GM18867 (cell line): ENCODE data around the gene RFPL3.
"Not testable (repeated sequence)": the region's sequence is repeated elsewhere in the genome, so short reads cannot be mapped to it uniquely, and the experiment has no call there.

Experiments
- ATAC-seq: cut with Tn5 transposase; IDR thresholded peaks from one replicate; pipeline ENCODE4 v1.9.1; 2021; ENCODE audit warnings: mild to moderate bottlenecking, moderate library complexity; ENCODE audit not compliant: unreplicated experiment

RFPL3 gene

DNA sequence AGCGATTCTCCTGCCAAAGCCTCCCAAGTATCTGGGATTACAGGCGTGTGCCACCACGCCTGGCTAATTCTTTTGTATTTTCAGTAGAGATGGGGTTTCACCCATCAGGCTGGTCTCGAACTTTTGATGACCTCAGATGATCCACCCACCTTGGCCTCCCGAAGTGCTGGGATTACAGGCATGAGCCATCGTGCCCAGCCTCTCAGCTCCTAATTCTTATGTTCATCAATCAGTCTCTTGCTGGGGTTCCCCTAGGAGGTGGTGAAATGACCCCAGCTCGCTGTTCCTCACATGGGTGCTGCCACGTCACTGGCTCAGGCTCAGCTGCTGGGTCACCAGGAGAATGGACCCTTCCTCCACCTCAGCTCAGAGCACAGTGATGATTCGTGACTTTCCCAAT lies at the start of gene RFPL3:
TSS of gene RFPL3 (plus strand) at position 301 of the 400 bp plus-strand sequence. CDS start 205 bp downstream, outside the sequence.
- ATAC-seq: not testable (repeated sequence)

DNA sequence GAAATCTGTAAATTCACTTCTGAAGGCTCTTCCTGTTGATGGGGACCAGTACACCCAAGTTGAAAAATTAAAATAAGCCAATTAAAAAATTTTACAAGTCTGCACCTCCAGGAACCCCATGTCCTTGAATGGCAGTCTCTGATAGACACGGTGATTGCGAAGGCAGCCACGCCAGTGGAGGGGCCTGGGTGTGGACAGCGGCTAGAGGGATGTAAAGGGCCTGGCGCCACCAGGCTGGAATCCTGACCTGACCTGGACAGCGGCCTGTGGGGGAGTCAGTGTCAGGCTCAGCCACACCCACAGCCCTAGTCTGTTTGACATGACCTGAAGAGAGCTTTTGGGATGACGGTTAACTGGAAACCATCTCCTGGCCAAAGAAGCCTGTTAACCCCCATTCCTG lies 49.5 kb upstream of the RFPL3 start:
- no peak for ATAC-seq

DNA sequence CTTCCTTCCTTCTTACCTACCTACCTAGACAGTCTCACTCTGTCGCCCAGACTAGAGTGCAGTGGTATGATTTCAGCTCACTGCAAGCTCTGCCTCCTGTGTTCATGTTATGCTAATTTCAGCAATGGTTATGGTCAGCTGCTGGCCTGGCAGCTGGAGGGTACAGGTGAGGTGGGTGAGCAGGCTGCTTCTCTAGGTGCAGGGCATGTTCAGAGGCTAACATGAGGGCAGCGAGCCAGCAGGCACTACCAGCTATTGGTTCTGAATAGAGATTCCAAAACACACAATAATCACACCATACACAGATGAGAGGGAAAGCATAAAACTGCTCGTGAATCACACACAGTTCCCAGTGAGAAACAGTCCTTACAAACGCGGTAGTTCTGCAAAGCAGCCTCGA lies 48.7 kb upstream of the RFPL3 start:
- no peak for ATAC-seq

DNA sequence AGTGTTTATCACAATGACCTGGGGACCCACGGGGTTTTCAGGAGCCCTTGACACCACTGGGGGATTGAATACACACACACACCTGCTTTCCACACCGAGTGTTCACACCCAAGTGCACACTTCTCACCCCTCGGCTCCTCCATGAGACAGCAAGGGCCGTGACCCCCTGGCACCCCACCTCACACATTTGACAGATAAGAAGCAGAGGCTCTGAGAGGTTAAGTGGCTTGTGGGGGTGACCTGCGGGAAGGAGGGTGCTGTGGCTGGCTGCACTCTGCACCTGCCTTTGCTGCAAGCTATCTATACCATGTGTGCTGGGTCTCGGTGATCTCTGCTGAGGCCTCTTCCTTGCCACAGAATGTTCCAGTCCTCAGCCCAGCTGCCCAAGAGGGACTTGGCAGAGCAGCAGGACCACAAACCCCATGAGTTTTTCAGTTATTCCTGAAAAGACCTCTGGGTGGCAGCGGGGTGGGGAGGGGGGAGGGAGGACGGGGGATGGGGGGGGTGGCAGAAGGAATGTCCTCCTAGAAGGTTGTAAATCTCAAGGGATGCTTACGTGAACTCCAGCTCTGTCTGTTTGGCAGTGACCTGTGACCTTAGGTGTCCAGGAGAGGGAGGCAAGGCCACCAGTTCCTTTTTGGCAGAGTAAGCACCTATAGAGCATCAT lies 47.9 kb upstream of the RFPL3 start:
- no peak for ATAC-seq

DNA sequence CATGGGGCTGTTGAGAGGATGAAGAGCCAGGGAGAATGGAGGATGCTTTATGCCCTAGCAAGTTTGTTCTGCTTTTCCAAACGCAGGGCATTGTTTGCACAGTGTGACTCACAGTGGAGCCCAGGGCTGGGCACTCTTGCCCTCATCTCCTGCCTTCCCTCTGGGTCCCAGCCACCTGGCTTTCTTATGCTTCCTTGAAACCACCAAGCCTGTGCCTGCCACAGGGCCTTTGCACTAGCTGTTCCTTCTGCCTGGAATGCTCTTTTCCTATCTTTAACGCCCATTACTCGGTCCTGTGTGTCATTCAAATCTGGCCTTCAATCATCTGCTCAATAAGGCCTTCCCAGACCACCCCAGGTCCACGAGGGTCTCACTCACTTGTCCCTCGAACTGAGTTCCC lies 46.9 kb upstream of the RFPL3 start:
- ATAC-seq: no peak

DNA sequence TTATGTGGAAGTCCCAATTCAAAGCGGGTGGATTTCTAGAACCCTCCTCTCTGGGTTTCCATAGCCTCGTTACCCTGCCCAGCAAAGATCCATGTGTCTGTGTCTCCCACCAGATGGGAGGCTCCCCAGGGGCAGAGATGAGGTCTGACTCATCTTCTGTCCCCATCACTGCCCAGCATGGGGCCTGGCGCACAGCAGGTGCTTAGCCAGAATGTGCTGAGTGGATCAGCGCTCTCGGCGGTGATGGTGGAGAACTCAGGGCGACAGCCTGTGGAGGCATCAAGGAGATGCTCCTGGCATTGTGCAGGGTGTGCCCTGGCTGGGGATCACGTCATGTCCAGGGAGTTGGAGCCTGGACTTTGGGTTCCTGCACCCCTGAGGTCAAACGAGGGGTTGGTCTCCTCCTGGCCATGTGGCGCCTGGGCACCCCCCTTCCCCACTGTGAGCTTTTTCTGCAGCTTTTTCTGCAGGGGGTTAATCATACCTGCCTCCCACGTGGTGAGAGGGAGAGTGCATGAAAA lies 46.1 kb upstream of the RFPL3 start:
- ATAC-seq: no peak

DNA sequence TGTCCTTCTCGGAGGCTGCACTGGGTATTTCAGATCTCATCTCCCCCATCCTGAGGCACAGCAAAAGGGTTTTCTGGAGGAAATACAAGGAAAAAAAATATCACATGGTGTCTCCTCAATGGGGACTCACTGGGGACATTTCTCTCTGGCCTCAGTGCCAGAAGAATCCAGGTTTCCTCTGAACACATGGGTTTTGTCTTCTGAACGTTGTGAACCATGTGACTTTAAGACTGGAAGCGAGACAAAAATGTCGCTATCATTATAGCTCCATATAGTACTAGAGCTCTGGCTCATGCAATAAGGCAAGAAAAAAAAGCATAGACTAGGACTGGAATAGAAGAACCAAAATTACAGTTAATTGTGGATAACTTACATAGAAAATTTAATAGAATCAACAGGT lies 44.9 kb upstream of the RFPL3 start:
- no peak for ATAC-seq

DNA sequence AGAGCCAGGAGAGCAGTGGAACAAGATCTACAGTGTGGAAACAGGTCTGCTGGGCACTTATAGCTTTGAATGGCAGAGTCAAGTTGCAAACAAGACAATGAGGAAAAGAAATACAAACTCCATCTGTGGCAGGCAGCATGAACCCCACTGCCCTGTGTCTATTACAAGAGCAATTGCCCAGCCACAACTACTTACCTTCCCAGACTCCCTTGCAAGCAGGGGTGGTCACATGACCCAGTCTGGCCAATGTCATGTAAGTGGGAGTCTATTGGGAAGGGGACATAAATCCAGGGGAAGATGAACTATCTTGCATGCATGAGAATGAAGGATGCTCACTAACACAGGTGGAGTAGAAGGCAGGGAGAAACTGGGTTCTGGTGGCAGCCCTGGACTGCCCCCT lies 44.1 kb upstream of the RFPL3 start:
- ATAC-seq: no peak

- ATAC-seq: no peak
Observed at GRCh38 chr22:32317524-32317923, 40.1 kb upstream of the RFPL3 start.

DNA sequence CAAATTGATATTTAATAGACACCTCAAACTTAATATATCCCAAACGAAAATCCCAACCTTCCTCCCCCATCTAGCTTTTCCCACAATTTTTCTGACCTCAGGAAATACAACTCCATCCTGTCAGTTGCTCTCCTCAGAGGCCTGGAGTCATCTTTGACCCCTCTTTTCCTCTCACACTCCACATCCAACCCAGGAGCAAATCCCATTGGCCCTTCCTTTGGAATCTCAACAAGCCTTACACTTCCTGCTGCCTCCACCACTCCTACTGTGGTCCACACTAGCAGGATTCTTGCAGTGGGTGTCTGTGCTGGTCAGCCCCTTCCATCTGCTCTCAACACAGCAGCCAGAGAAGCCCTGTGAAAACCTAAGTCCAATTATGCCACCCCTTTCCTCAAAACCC lies 39.3 kb upstream of the RFPL3 start:
- ATAC-seq: no peak

DNA sequence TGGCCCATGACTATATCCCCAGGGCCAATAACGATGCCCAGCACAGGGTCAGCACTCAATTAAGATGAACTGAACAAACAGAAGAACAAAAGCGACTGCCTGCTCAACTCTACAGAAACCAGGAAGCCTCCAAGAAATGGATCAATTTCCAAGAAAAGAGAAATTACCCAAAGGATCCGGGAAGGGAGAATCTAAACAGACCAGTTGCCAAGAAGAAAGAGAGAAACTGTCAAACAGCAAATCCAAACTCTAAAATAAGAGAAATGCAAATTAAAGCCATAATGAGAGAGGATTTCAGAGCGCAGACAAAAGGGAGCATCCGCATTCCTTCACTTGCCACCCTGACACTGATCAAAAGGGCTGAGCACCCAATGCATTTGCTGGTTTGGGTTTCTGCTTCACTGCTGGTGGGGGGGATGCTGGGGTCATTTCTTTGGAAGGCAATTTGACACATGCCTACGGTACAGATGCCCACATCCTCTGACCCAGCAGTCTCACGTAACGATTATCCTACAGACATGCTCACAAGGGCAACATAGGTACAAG lies 37.7 kb upstream of the RFPL3 start:
- no peak for ATAC-seq

- no peak for ATAC-seq
Observed at GRCh38 chr22:32322986-32323385, 34.7 kb upstream of the RFPL3 start.

DNA sequence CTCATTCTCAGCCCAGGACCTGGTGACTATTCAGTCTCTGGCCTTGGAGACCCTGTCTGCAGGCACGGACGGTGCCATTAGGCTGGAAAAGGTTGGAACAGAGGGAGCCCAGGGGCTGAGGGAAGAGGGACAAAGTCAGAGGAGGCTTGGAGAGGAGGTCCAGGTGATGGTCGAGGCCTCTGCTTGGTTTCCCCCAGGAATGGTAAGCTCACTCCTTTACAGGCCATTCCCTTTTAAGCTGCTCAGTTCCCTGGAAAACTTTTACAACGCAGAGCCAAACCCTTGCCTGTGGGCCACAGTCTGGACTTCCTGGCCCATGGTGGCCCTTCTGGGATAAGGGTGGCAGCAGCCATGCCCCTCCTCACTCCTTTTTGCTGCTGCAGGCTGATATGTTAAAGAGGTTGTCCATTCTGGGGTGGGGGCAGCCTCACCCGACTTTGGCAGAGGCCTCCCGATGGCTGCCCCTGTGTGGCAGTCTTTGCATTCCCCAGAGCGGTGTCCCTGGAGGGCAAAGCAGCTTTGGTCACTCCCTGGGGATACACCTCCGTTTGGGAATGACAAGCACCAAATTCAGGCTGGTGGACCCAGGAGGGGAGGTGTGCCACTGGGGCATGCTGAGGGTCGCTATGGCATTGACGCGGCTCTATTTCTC lies 34.0 kb upstream of the RFPL3 start:
- ATAC-seq: no peak

DNA sequence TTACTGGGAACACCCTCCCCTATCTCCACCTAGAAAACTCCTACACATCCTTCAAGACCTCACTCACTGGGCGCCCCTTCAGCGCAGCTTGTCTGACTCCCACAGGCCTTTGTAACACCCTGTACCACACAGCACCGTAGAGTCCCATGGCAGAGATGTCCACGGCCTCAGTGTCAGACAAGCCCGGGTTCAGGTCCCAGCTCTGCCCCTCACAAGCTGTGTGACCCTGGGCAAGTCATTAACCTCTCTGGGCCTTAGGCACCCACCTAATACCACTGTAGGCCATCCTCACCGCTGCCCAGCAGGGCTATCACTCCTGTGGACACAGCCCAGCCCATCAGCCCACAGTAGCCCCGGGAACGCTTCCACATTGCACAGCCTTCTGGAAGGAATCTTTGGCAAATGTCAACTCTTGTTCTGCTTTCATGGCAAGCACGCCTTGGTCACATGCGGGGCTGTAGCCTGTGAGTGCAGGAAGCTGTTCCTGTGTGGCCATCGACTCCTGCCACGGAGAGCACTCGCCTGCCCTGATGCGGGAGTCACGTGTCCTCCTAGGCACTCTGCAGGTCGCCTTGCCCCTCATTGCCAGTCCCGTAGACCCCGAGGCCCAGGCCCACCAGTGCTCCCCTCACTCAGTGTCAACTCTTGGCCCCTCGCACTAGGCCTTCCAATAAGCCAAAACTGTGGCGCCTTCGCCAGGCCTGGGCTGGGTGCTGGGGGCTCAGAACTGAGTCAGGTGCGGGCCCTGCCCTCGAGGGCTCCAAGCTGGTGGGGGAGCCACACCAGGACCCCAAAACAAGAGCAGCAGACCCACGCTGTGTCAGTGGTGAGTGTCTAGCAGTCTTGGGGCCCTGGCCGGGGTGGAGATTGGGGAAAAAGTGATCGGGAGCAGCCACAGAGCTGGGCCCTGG lies 32.9 kb upstream of the RFPL3 start:
- no peak for ATAC-seq

DNA sequence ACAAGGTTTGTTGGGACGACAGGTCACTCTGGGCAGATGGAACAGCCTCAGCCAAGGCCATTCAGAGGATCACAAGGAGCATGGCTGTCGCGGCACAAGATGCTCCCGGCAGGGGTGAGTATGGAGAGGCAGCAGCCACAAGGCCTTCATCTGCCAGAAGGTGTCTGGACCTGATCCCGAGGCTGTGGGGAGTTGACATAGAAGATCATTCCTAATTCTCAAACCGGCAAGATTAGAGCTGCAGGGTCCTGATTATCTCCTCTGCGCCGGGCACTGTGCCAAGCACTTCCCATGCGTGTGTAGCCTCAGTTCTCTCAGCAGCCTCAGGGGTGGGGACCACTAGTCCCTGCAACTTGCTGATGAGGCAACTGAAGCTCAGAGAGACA lies 32.3 kb upstream of the RFPL3 start:
- no peak for ATAC-seq

DNA sequence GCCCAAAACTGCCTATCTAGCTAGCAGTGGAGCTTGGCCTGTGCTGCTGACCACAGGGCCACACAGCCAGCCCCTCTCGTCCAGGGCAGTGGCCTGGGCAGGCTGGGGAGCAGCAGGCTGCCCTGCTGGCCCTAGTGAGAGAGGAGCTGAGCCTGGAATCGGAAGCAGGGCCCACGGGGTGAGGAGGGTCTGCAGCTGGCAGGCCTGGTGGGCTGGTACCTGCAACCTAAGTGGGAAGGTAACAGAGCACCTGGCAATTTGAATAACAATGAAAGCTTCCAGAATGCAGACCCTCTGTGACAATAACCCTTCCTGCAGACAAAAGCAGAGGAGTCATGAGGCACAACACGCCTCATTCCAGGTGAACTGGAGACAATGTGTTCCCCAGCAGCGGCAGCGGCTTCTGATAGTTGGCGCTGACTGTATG lies 31.8 kb upstream of the RFPL3 start:
- no peak for ATAC-seq

- ATAC-seq: no peak
Observed at GRCh38 chr22:32326647-32327046, 31.0 kb upstream of the RFPL3 start.

DNA sequence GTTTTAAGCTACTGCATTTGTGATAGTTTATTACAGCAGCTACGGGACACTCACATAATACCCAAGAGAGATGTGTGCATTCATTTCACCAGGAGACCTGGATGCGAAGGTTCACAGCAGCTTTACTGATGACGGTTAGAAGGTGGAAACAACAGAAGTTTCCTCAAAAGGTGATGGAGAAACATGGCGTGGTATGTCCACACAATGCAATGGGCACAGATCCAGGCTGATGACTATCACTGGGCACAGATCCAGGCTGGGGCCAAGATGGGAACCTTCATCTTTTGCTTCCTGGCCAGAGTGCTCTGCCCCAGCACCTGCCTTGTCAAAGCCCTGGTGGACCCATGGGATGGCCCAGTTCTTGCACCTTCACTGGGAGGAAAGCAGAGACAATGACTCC lies 30.6 kb upstream of the RFPL3 start:
- ATAC-seq: no peak

DNA sequence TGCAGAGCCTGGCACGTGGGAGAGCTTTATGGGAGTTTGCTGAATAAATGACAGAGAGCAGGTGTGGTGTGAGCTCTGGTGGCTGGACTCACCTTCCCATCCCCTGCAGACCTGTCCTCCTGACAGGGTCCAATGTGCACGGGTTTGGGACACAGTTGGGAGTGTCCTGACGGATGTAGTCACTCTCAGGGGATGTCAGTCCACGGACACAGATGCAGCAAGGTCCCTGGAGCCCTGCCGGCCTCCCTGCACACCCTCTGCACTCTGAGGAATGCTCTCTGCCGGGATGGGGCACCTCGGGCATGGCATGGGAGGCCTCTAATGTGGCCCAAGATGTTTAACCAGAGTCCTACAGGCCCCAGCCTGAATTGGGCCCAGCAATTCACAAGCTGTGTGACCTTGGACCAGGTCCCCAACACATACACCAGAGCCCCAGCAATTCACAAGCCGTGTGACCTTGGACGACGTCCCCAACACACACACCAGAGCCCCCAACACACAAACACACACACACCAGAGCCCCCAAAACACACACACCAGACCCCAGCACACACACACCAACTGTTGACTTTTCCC lies 30.0 kb upstream of the RFPL3 start:
- ATAC-seq: no peak

- no peak for ATAC-seq
Observed at GRCh38 chr22:32328306-32329201, 29.1 kb upstream of the RFPL3 start.
